ENCODE data around the gene NBAS. TPM values are rescaled to one million over a fixed set of nuclear protein-coding genes. Genes with fewer than 3 reads are reported as not detected.

The NBAS gene
- total RNA-seq, 1 experiment from 2014 or later = 32.5 TPM

DNA sequence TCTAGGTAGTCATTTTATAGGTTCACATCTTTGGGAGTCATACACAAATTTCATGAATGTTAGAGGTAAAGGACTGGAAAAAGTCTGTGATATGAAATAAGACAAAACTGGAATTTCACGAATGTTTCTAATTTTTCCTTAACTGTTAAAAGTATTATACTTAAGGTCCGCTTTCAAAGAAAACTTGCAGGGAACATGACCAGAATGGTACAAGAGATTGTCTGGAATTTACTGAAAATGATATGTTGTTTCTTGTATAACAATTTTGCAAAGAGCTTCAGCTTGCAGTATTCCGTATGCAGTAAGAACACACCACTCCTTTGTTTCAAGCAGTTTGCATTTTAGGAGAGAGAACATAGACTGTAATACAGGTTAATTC lies 32.2 kb upstream of the NBAS start:
- Histone ChIP-seq H3K27ac (ENCODE audit: insufficient read length, low read depth, low read length) (no peak overlapping the region), H3K9ac (ENCODE audit: extremely low read depth, insufficient read length, low read length) (no peak overlapping the region), H3K79me2 (ENCODE audit: insufficient read depth, low read length) (peaks cover 6% of the 10 kb centered on the region; the same call in 1 of the 2 replicates), H3K4me1 (ENCODE audit: insufficient read depth, low read length) (no peaks in the 10 kb centered on the region), H4K20me1 (ENCODE audit: control insufficient read depth, insufficient read depth, insufficient read length) (no peaks in the 10 kb centered on the region), H2BK120ac (ENCODE audit: low read depth, low read length, poor library complexity, severe bottlenecking) (no peak overlapping the region), H3K23ac (ENCODE audit: insufficient read length, low read depth, low read length) (no peak overlapping the region), H2BK12ac (ENCODE audit: insufficient read length, low read depth, low read length) (no peak overlapping the region), H3K79me1 (ENCODE audit: insufficient read depth, low read depth, low read length, poor library complexity, severe bottlenecking) (no peaks in the 10 kb centered on the region), H3K9me3 (ENCODE audit: control insufficient read depth, low read depth, low read length) (no peaks in the 10 kb centered on the region), H2AK5ac (ENCODE audit: insufficient read length, low read length) (no peak overlapping the region), H3K18ac (ENCODE audit: insufficient read length, low read depth, low read length) (no peak overlapping the region), H3K4ac (ENCODE audit: low read depth, low read length) (no peak overlapping the region), H4K8ac (replicated peaks; ENCODE audit: insufficient read length, low read depth, low read length) (no peak overlapping the region), H2AFZ (ENCODE audit: low read length) (no peak overlapping the region), H3K14ac (ENCODE audit: insufficient read depth, low read length) (no peak overlapping the region), H3T11ph (ENCODE audit: low read length) (no peak overlapping the region), H2BK15ac (ENCODE audit: low read depth, low read length) (no peak overlapping the region), H4K91ac (ENCODE audit: insufficient read length, low read depth, low read length) (no peak overlapping the region), H3K56ac (ENCODE audit: insufficient read length, low read depth, low read length) (no peak overlapping the region), H3K4me2 (ENCODE audit: insufficient read depth, insufficient read length, low read length) (no peak overlapping the region), H2BK5ac (ENCODE audit: insufficient read length, low read length) (no peak overlapping the region), H4K5ac (ENCODE audit: insufficient read length, low read depth, low read length) (no peak overlapping the region), H3K23me2 (ENCODE audit: insufficient read length, low read depth, low read length, poor library complexity, severe bottlenecking) (peaks cover 6% of the 10 kb centered on the region), H2BK20ac (ENCODE audit: low read depth, low read length, poor library complexity, severe bottlenecking) (no peak overlapping the region), H3K27me3 (ENCODE audit: insufficient read depth, low read length) (no peaks in the 10 kb centered on the region)
- Mint-ChIP-seq H3K36me3 (ENCODE audit: insufficient read depth in 1 of 3, low read depth in 3 of 3) (peaks cover 20 to 32% (median 32%) of the 10 kb centered on the region in 3 experiments), H3K27me3 (ENCODE audit: low read depth) (no peaks in the 10 kb centered on the region), H3K27ac (no peak overlapping the region), H3K9me3 (no peaks in the 10 kb centered on the region), H3K4me1 (peaks cover 13 to 16% of the 10 kb centered on the region in 2 experiments), H3K4me3 (peak overlapping the region; percentile 93 to 94)
- TF ChIP-seq, protein P1, sequence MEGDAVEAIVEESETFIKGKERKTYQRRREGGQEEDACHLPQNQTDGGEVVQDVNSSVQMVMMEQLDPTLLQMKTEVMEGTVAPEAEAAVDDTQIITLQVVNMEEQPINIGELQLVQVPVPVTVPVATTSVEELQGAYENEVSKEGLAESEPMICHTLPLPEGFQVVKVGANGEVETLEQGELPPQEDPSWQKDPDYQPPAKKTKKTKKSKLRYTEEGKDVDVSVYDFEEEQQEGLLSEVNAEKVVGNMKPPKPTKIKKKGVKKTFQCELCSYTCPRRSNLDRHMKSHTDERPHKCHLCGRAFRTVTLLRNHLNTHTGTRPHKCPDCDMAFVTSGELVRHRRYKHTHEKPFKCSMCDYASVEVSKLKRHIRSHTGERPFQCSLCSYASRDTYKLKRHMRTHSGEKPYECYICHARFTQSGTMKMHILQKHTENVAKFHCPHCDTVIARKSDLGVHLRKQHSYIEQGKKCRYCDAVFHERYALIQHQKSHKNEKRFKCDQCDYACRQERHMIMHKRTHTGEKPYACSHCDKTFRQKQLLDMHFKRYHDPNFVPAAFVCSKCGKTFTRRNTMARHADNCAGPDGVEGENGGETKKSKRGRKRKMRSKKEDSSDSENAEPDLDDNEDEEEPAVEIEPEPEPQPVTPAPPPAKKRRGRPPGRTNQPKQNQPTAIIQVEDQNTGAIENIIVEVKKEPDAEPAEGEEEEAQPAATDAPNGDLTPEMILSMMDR (conservative IDR thresholded peaks at IDR 0.05) = no peak
- WGBS (ENCODE audit: extremely low coverage, insufficient read length, low lambda C conversion rate) = no CpG with 5 or more reads among the region's 3 CpGs
- no peak for DNase-seq
